ENCODE data around the gene ACOX2.
"Not testable (repeated sequence)": the region's sequence is repeated elsewhere in the genome, so short reads cannot be mapped to it uniquely, and the experiment has no call there.

The ACOX2 gene

GRCh38 chr3:58528629-58529028 is 8.4 kb downstream of the ACOX2 start:
- Histone ChIP-seq H3K9ac (ENCODE audit: low read length in 5 of 5) (peak overlapping the region in 1 of 5 donors; percentile 2), H3K27me3 (ENCODE audit: control insufficient read depth in 5 of 5, insufficient read depth in 4 of 5, low read length in 5 of 5) (no peaks in the 10 kb centered on the region), H3K4me1 (ENCODE audit: control insufficient read depth in 5 of 5, insufficient read depth in 5 of 5, low read length in 5 of 5) (peaks cover 3 to 12% (median 9%) of the 10 kb centered on the region in 5 donors), H3K9me3 (ENCODE audit: control insufficient read depth in 5 of 5, low read length in 5 of 5) (no peaks in the 10 kb centered on the region), H3K27ac (ENCODE audit: low read depth, low read length) (no peak overlapping the region), H3K36me3 (ENCODE audit: control insufficient read depth in 5 of 5, insufficient read depth in 5 of 5, low read length in 5 of 5) (peaks cover 11 to 84% (median 63%) of the 10 kb centered on the region in 5 donors), H3K4me3 (ENCODE audit: low read depth in 1 of 5, low read length in 5 of 5) (no peak overlapping the region)

GRCh38 chr3:58527440-58527839 is 9.6 kb downstream of the ACOX2 start:
- not testable (repeated sequence) for H3K27ac ChIP-seq (ENCODE audit: low read depth, low read length); H3K4me1 ChIP-seq (ENCODE audit: control insufficient read depth in 5 of 5, insufficient read depth in 5 of 5, low read length in 5 of 5); H3K27me3 ChIP-seq (ENCODE audit: control insufficient read depth in 5 of 5, insufficient read depth in 4 of 5, low read length in 5 of 5); H3K9me3 ChIP-seq (ENCODE audit: control insufficient read depth in 5 of 5, low read length in 5 of 5); H3K9ac ChIP-seq (ENCODE audit: low read length in 5 of 5); H3K4me3 ChIP-seq (ENCODE audit: low read depth in 1 of 5, low read length in 5 of 5)
- H3K36me3 ChIP-seq (ENCODE audit: control insufficient read depth in 5 of 5, insufficient read depth in 5 of 5, low read length in 5 of 5): peaks cover 16 to 82% (median 67%) of the 10 kb centered on the region in 5 donors

- H3K9me3 ChIP-seq (ENCODE audit: control insufficient read depth in 5 of 5, low read length in 5 of 5): no peaks in the 10 kb centered on the region
- H3K4me3 ChIP-seq (ENCODE audit: low read depth in 1 of 5, low read length in 5 of 5): no peak overlapping the region
- H3K4me1 ChIP-seq (ENCODE audit: control insufficient read depth in 5 of 5, insufficient read depth in 5 of 5, low read length in 5 of 5): peaks cover 3 to 6% (median 3%) of the 10 kb centered on the region in 5 donors
- H3K9ac ChIP-seq (ENCODE audit: low read length in 5 of 5): no peak overlapping the region
- peaks cover 16 to 86% (median 76%) of the 10 kb centered on the region in 5 donors for H3K36me3 ChIP-seq (ENCODE audit: control insufficient read depth in 5 of 5, insufficient read depth in 5 of 5, low read length in 5 of 5)
- no peaks in the 10 kb centered on the region for H3K27me3 ChIP-seq (ENCODE audit: control insufficient read depth in 5 of 5, insufficient read depth in 4 of 5, low read length in 5 of 5)
- no peak overlapping the region for H3K27ac ChIP-seq (ENCODE audit: low read depth, low read length)
Measured at GRCh38 chr3:58526515-58526957, 10.5 kb downstream of the ACOX2 start.

- no peak overlapping the region for H3K27ac ChIP-seq (ENCODE audit: low read depth, low read length)
- H3K4me1 ChIP-seq (ENCODE audit: control insufficient read depth in 5 of 5, insufficient read depth in 5 of 5, low read length in 5 of 5): peaks cover 3 to 6% (median 3%) of the 10 kb centered on the region in 5 donors
- H3K36me3 ChIP-seq (ENCODE audit: control insufficient read depth in 5 of 5, insufficient read depth in 5 of 5, low read length in 5 of 5): peaks cover 16 to 86% (median 74%) of the 10 kb centered on the region in 5 donors
Measured at GRCh38 chr3:58524326-58524888, 12.6 kb downstream of the ACOX2 start.

GRCh38 chr3:58522759-58523425 is 14.1 kb downstream of the ACOX2 start:
- no peak overlapping the region for H3K27ac ChIP-seq (ENCODE audit: low read depth, low read length)
- H3K9ac ChIP-seq (ENCODE audit: low read length in 5 of 5): no peak overlapping the region
- no peak overlapping the region for H3K4me3 ChIP-seq (ENCODE audit: low read depth in 1 of 5, low read length in 5 of 5)
- peaks cover 11 to 77% (median 72%) of the 10 kb centered on the region in 5 donors for H3K36me3 ChIP-seq (ENCODE audit: control insufficient read depth in 5 of 5, insufficient read depth in 5 of 5, low read length in 5 of 5)
- H3K27me3 ChIP-seq (ENCODE audit: control insufficient read depth in 5 of 5, insufficient read depth in 4 of 5, low read length in 5 of 5): no peaks in the 10 kb centered on the region
- H3K9me3 ChIP-seq (ENCODE audit: control insufficient read depth in 5 of 5, low read length in 5 of 5): no peaks in the 10 kb centered on the region
- H3K4me1 ChIP-seq (ENCODE audit: control insufficient read depth in 5 of 5, insufficient read depth in 5 of 5, low read length in 5 of 5): peaks cover 0 to 11% (median 0%) of the 10 kb centered on the region in 5 donors

More at GRCh38 chr3:58524326-58524888, 12.6 kb downstream of the ACOX2 start:
- H3K9ac ChIP-seq (ENCODE audit: low read length in 5 of 5): no peak overlapping the region
- no peaks in the 10 kb centered on the region for H3K27me3 ChIP-seq (ENCODE audit: control insufficient read depth in 5 of 5, insufficient read depth in 4 of 5, low read length in 5 of 5)
- no peak overlapping the region for H3K4me3 ChIP-seq (ENCODE audit: low read depth in 1 of 5, low read length in 5 of 5)
- H3K9me3 ChIP-seq (ENCODE audit: control insufficient read depth in 5 of 5, low read length in 5 of 5): no peaks in the 10 kb centered on the region

GRCh38 chr3:58521917-58522631 is 14.9 kb downstream of the ACOX2 start:
- Histone ChIP-seq H3K4me3 (ENCODE audit: low read depth in 1 of 5, low read length in 5 of 5) (no peak overlapping the region), H3K27me3 (ENCODE audit: control insufficient read depth in 5 of 5, insufficient read depth in 4 of 5, low read length in 5 of 5) (no peaks in the 10 kb centered on the region), H3K9me3 (ENCODE audit: control insufficient read depth in 5 of 5, low read length in 5 of 5) (no peaks in the 10 kb centered on the region), H3K4me1 (ENCODE audit: control insufficient read depth in 5 of 5, insufficient read depth in 5 of 5, low read length in 5 of 5) (peaks cover 0 to 11% (median 0%) of the 10 kb centered on the region in 5 donors), H3K27ac (ENCODE audit: low read depth, low read length) (no peak overlapping the region), H3K9ac (ENCODE audit: low read length in 5 of 5) (no peak overlapping the region), H3K36me3 (ENCODE audit: control insufficient read depth in 5 of 5, insufficient read depth in 5 of 5, low read length in 5 of 5) (peaks cover 11 to 74% (median 67%) of the 10 kb centered on the region in 5 donors)

GRCh38 chr3:58521336-58521670 is 15.7 kb downstream of the ACOX2 start:
- Histone ChIP-seq H3K4me3 (ENCODE audit: low read depth in 1 of 5, low read length in 5 of 5) (no peak overlapping the region), H3K36me3 (ENCODE audit: control insufficient read depth in 5 of 5, insufficient read depth in 5 of 5, low read length in 5 of 5) (peaks cover 11 to 72% (median 65%) of the 10 kb centered on the region in 5 donors), H3K27ac (ENCODE audit: low read depth, low read length) (no peak overlapping the region), H3K9me3 (ENCODE audit: control insufficient read depth in 5 of 5, low read length in 5 of 5) (no peaks in the 10 kb centered on the region), H3K9ac (ENCODE audit: low read length in 5 of 5) (no peak overlapping the region), H3K4me1 (ENCODE audit: control insufficient read depth in 5 of 5, insufficient read depth in 5 of 5, low read length in 5 of 5) (peaks cover 0 to 11% (median 0%) of the 10 kb centered on the region in 5 donors), H3K27me3 (ENCODE audit: control insufficient read depth in 5 of 5, insufficient read depth in 4 of 5, low read length in 5 of 5) (no peaks in the 10 kb centered on the region)

GRCh38 chr3:58520403-58521335 is 16.3 kb downstream of the ACOX2 start:
- Histone ChIP-seq H3K27ac (ENCODE audit: low read depth, low read length) (no peak overlapping the region), H3K9ac (ENCODE audit: low read length in 5 of 5) (peak overlapping the region in 1 of 5 donors; percentile 4), H3K36me3 (ENCODE audit: control insufficient read depth in 5 of 5, insufficient read depth in 5 of 5, low read length in 5 of 5) (peaks cover 11 to 70% (median 63%) of the 10 kb centered on the region in 5 donors)

GRCh38 chr3:58519668-58520402 is 17.2 kb downstream of the ACOX2 start:
- H3K9me3 ChIP-seq (ENCODE audit: control insufficient read depth in 5 of 5, low read length in 5 of 5): no peaks in the 10 kb centered on the region
- no peak overlapping the region for H3K9ac ChIP-seq (ENCODE audit: low read length in 5 of 5)
- H3K27me3 ChIP-seq (ENCODE audit: control insufficient read depth in 5 of 5, insufficient read depth in 4 of 5, low read length in 5 of 5): no peaks in the 10 kb centered on the region
- no peak overlapping the region for H3K4me3 ChIP-seq (ENCODE audit: low read depth in 1 of 5, low read length in 5 of 5)
- H3K27ac ChIP-seq (ENCODE audit: low read depth, low read length): no peak overlapping the region
- H3K36me3 ChIP-seq (ENCODE audit: control insufficient read depth in 5 of 5, insufficient read depth in 5 of 5, low read length in 5 of 5): peaks cover 9 to 64% (median 60%) of the 10 kb centered on the region in 5 donors
- H3K4me1 ChIP-seq (ENCODE audit: control insufficient read depth in 5 of 5, insufficient read depth in 5 of 5, low read length in 5 of 5): peaks cover 0 to 11% (median 0%) of the 10 kb centered on the region in 5 donors

More at GRCh38 chr3:58520403-58521335, 16.3 kb downstream of the ACOX2 start:
- peaks cover 0 to 11% (median 0%) of the 10 kb centered on the region in 5 donors for H3K4me1 ChIP-seq (ENCODE audit: control insufficient read depth in 5 of 5, insufficient read depth in 5 of 5, low read length in 5 of 5)
- H3K4me3 ChIP-seq (ENCODE audit: low read depth in 1 of 5, low read length in 5 of 5): no peak overlapping the region
- no peaks in the 10 kb centered on the region for H3K9me3 ChIP-seq (ENCODE audit: control insufficient read depth in 5 of 5, low read length in 5 of 5)
- no peaks in the 10 kb centered on the region for H3K27me3 ChIP-seq (ENCODE audit: control insufficient read depth in 5 of 5, insufficient read depth in 4 of 5, low read length in 5 of 5)

All from subcutaneous abdominal adipose tissue (tissue), 5 donors.